ENCODE measurements around the gene ATP5MK. TPM values are rescaled to one million over a fixed set of nuclear protein-coding genes. Genes with fewer than 3 reads are reported as not detected.

The ATP5MK gene
- total and polyA plus RNA-seq, 2 of the 8 experiments (the other 6 are each of a cell fraction or from before 2014, with no cell fraction given) = 280 to 312 TPM

- peaks cover 3 to 5% of the 10 kb centered on the region in 2 experiments for H4K20me1 ChIP-seq (replicated peaks in 1 of 2; ENCODE audit: control insufficient read depth in 1 of 2, insufficient read depth in 2 of 2, low read length in 2 of 2)
- WGBS, 2 experiments (ENCODE audit: extremely low coverage in 1 of 2, insufficient coverage in 1 of 2, insufficient read length in 1 of 2, insufficient replicate concordance in 2 of 2, low coverage in 1 of 2, low lambda C conversion rate in 2 of 2, missing lambda C conversion rate in 1 of 2) = 88 to 89% methylated on average over 1 to 9 of the region's 9 CpGs
- no peaks in the 10 kb centered on the region for H3K4me1 ChIP-seq (replicated peaks in 1 of 4; ENCODE audit: control insufficient read depth in 3 of 4, insufficient read depth in 4 of 4, low read length in 3 of 4)
- H3K23me2 ChIP-seq (ENCODE audit: low read depth, low read length) = no peaks in the 10 kb centered on the region
- H3K18ac ChIP-seq (ENCODE audit: extremely low read depth, low read length) = no peak overlapping the region
- H2BK5ac ChIP-seq (ENCODE audit: low read depth, low read length) = no peak overlapping the region
- H3K56ac ChIP-seq (replicated peaks; ENCODE audit: insufficient read length, low read depth, low read length) = no peak overlapping the region
- POLR2A ChIA-PET (ENCODE audit: partially characterized antibody) = interaction anchor here (1.4 to 2.0 kb wide), 3 partner anchors 9 to 13 kb away, joined by 3 to 7 read pairs (median 4); no protein-coding TSS in a partner anchor
- H4K5ac ChIP-seq (ENCODE audit: insufficient read length, low read depth, low read length) = no peak overlapping the region
- H3K9ac ChIP-seq (replicated peaks in 1 of 4; ENCODE audit: extremely low read depth in 1 of 4, low read depth in 3 of 4, low read length in 3 of 4) = no peak overlapping the region
- H2AFZ ChIP-seq (ENCODE audit: low read length) = no peak overlapping the region
- H4K91ac ChIP-seq (replicated peaks; ENCODE audit: insufficient read length, low read length) = no peak overlapping the region
- peaks cover 35 to 83% (median 68%) of the 10 kb centered on the region in 4 experiments for H3K36me3 ChIP-seq (ENCODE audit: control insufficient read depth in 2 of 4, insufficient read depth in 4 of 4, low read length in 3 of 4)
- no peak overlapping the region for H2AK5ac ChIP-seq (ENCODE audit: low read depth, low read length)
- FAIRE-seq (no peak), DNase-seq (ENCODE audit: low read depth in 1 of 2, low spot score in 2 of 2) (no peak)
- H3K79me2 ChIP-seq (ENCODE audit: control insufficient read depth in 1 of 2, insufficient read depth in 2 of 2, low read length in 2 of 2) = no peaks in the 10 kb centered on the region
- no peak overlapping the region for H3K23ac ChIP-seq (ENCODE audit: insufficient read length)
- no peaks in the 10 kb centered on the region for H3K27me3 ChIP-seq (replicated peaks in 1 of 4; ENCODE audit: control insufficient read depth in 3 of 4, extremely low read depth in 1 of 4, insufficient read depth in 3 of 4, low read length in 3 of 4)
- no peak overlapping the region for H2BK15ac ChIP-seq (ENCODE audit: low read length)
- CTCF ChIA-PET (ENCODE audit: partially characterized antibody) = interaction anchor here (1.3 to 2.8 kb wide), 4 partner anchors 10 to 58 kb away, joined by 3 to 12 read pairs (median 5); no protein-coding TSS in a partner anchor
- H3K27ac ChIP-seq (ENCODE audit: low read depth, low read length) = no peak overlapping the region
- H3K4ac ChIP-seq (replicated peaks; ENCODE audit: insufficient read length, low read depth, low read length) = no peak overlapping the region
- no peak overlapping the region for H2BK12ac ChIP-seq (ENCODE audit: low read depth, low read length)
- TF ChIP-seq RXRA (IDR thresholded peaks at IDR 0.05; ENCODE audit: insufficient read depth, low read depth, low read length) (no peak), CTCF (IDR thresholded peaks at IDR 0.05; ENCODE audit: control extremely low read depth in 1 of 3, insufficient read depth in 1 of 3, low read depth in 1 of 3, low read length in 3 of 3) (no peak), TAF7 (optimal IDR thresholded peaks at IDR 0.05; ENCODE audit: borderline replicate concordance, low read depth, low read length) (no peak), CHD2 (IDR thresholded peaks at IDR 0.05; ENCODE audit: low read length) (no peak)
- H4K8ac ChIP-seq (ENCODE audit: extremely low read depth, insufficient read depth, low read length) = no peak overlapping the region
- no peaks in the 10 kb centered on the region for H3K9me3 ChIP-seq (ENCODE audit: insufficient read depth in 2 of 2, low read depth in 1 of 2, low read length in 1 of 2)
- H3K79me1 ChIP-seq (ENCODE audit: low read depth, low read length) = no peaks in the 10 kb centered on the region
- H2BK20ac ChIP-seq (ENCODE audit: low read length) = no peak overlapping the region
- no peak overlapping the region for H3K4me2 ChIP-seq (ENCODE audit: insufficient read depth in 1 of 2, low read depth in 2 of 2, low read length in 2 of 2)
- H3K14ac ChIP-seq (ENCODE audit: insufficient read length) = no peak overlapping the region
- H2BK120ac ChIP-seq (replicated peaks; ENCODE audit: low read depth, low read length) = no peak overlapping the region
- H3K4me3 ChIP-seq (ENCODE audit: extremely low read depth in 1 of 4, insufficient read depth in 2 of 4, low read depth in 3 of 4, low read length in 4 of 4) = no peak overlapping the region
Observed at GRCh38 chr10:103427866-103428265, 31.6 kb upstream of the ATP5MK start.

Data from H1 (cell line).